ENCODE results near the gene SLC1A1. TPM values are rescaled to one million over a fixed set of nuclear protein-coding genes. Genes with fewer than 3 reads are reported as not detected.

SLC1A1 gene
- total and polyA plus RNA-seq, 2 experiments from 2014 or later, result 3.7 to 8.2 TPM

- Mint-ChIP-seq H3K27ac (no peak overlapping the region), H3K9me3 (no peaks in the 10 kb centered on the region; the same call in 2 of the 3 replicates), H3K4me3 (peak overlapping the region; percentile 92), H3K36me3 (ENCODE audit: low read depth) (no peaks in the 10 kb centered on the region; the same call in 2 of the 3 replicates), H3K4me1 (peaks cover 20% of the 10 kb centered on the region), H3K27me3 (ENCODE audit: insufficient read depth, low read depth, poor library complexity) (peaks cover 19% of the 10 kb centered on the region)
- peaks cover 14% of the 10 kb centered on the region for H3K4me1 ChIP-seq (ENCODE audit: insufficient read depth)
- H3K27ac ChIP-seq (ENCODE audit: low read depth), result no peak overlapping the region
- H3K4me2 ChIP-seq, result peak overlapping the region; percentile 90
- 0 out of 2 replicates have a peak, but pooled peaks cover 4% of the 10 kb centered on the region for H3K79me2 ChIP-seq (replicated peaks; ENCODE audit: insufficient read depth)
- peak; percentile 57 for DNase-seq (ENCODE audit: low spot score)
- peak overlapping the region; percentile 76 for H2AFZ ChIP-seq
- H3K4me3 ChIP-seq, result peak overlapping the region; percentile 70
- peak; percentile 45 for ATAC-seq
- TF ChIP-seq, protein P1, sequence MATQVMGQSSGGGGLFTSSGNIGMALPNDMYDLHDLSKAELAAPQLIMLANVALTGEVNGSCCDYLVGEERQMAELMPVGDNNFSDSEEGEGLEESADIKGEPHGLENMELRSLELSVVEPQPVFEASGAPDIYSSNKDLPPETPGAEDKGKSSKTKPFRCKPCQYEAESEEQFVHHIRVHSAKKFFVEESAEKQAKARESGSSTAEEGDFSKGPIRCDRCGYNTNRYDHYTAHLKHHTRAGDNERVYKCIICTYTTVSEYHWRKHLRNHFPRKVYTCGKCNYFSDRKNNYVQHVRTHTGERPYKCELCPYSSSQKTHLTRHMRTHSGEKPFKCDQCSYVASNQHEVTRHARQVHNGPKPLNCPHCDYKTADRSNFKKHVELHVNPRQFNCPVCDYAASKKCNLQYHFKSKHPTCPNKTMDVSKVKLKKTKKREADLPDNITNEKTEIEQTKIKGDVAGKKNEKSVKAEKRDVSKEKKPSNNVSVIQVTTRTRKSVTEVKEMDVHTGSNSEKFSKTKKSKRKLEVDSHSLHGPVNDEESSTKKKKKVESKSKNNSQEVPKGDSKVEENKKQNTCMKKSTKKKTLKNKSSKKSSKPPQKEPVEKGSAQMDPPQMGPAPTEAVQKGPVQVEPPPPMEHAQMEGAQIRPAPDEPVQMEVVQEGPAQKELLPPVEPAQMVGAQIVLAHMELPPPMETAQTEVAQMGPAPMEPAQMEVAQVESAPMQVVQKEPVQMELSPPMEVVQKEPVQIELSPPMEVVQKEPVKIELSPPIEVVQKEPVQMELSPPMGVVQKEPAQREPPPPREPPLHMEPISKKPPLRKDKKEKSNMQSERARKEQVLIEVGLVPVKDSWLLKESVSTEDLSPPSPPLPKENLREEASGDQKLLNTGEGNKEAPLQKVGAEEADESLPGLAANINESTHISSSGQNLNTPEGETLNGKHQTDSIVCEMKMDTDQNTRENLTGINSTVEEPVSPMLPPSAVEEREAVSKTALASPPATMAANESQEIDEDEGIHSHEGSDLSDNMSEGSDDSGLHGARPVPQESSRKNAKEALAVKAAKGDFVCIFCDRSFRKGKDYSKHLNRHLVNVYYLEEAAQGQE (IDR thresholded peaks at IDR 0.05; ENCODE audit: unreplicated experiment), result no peak
- TF ChIP-seq CTCF (conservative IDR thresholded peaks at IDR 0.05; ENCODE audit: low read depth in 2 of 2) (no peak), STAT1 (IDR thresholded peaks at IDR 0.05; ENCODE audit: unreplicated experiment) (no peak), CREB1 (CRISPR knock-in tag; IDR thresholded peaks at IDR 0.05; ENCODE audit: low read depth) (no peak), POLR2AphosphoS5 (IDR thresholded peaks at IDR 0.05; ENCODE audit: low read depth) (no peak), ZNF114 (CRISPR knock-in tag; IDR thresholded peaks at IDR 0.05) (no peak), JUNB (IDR thresholded peaks at IDR 0.05; ENCODE audit: unreplicated experiment) (no peak), EZH2phosphoT487 (IDR thresholded peaks at IDR 0.05; ENCODE audit: unreplicated experiment) (no peak)
- TF ChIP-seq, protein P2, sequence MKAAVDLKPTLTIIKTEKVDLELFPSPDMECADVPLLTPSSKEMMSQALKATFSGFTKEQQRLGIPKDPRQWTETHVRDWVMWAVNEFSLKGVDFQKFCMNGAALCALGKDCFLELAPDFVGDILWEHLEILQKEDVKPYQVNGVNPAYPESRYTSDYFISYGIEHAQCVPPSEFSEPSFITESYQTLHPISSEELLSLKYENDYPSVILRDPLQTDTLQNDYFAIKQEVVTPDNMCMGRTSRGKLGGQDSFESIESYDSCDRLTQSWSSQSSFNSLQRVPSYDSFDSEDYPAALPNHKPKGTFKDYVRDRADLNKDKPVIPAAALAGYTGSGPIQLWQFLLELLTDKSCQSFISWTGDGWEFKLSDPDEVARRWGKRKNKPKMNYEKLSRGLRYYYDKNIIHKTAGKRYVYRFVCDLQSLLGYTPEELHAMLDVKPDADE (IDR thresholded peaks at IDR 0.05), result no peak
- 0 out of 2 replicates have a peak, but pooled peaks cover 3% of the 10 kb centered on the region for H3F3A ChIP-seq (replicated peaks; ENCODE audit: low read depth)
- no peaks in the 10 kb centered on the region for H3K9me2 ChIP-seq (ENCODE audit: insufficient read depth)
- H3K36me3 ChIP-seq (ENCODE audit: insufficient read depth), result no peaks in the 10 kb centered on the region
- peaks cover 35% of the 10 kb centered on the region for H3K27me3 ChIP-seq (ENCODE audit: insufficient read depth)
- 0 out of 2 replicates have a peak, but pooled peaks cover 2% of the 10 kb centered on the region for H4K20me1 ChIP-seq (replicated peaks; ENCODE audit: insufficient read depth)
Measured at GRCh38 chr9:4489562-4489918, 728 bp upstream of the SLC1A1 start.
